Uterus (tissue), 4 donors: ENCODE data around the gene PRKAG2. TPM values are rescaled to one million over a fixed set of nuclear protein-coding genes. Genes with fewer than 3 reads are reported as not detected.

Experiments used
- DNase-seq, 2 donors: peaks; one replicate each; pipeline ENCODE4 v3.0.0-alpha.2; 2019 to 2020
- H3K27ac ChIP-seq, 2 donors: fragments of 200-600 bp; sonication (generic); 1 replicate in 1 of 2; 2 replicates in 1 of 2; pipeline ENCODE4 v1.5.1; 2016 to 2018
- H3K27me3 ChIP-seq, 2 donors: fragments of 200-600 bp; sonication (generic); one replicate each; pipeline ENCODE4 v1.5.1; 2018 to 2019; ENCODE audit warnings: control low read depth in 1 of 2
- H3K36me3 ChIP-seq, 2 donors: fragments of 200-600 bp; sonication (generic); one replicate each; pipeline ENCODE4 v1.5.1; 2019; ENCODE audit warnings: control low read depth in 1 of 2
- H3K4me1 ChIP-seq, 2 donors: fragments of 200-600 bp; sonication (generic); one replicate each; pipeline ENCODE4 v1.5.1; 2018 to 2019; ENCODE audit warnings: control low read depth in 1 of 2
- H3K4me3 ChIP-seq, 2 donors: fragments of 200-600 bp; sonication (generic); 1 replicate in 1 of 2; 2 replicates in 1 of 2; pipeline ENCODE4 v1.5.1; 2018 to 2019; ENCODE audit warnings: mild to moderate bottlenecking in 1 of 2
- H3K9me3 ChIP-seq, 2 donors: fragments of 200-600 bp; sonication (generic); one replicate each; pipeline ENCODE4 v1.5.1; 2019; ENCODE audit warnings: control low read depth in 1 of 2
- POLR2A ChIP-seq, 2 donors: fragments of 450-650 bp; IDR thresholded peaks; one replicate each; pipeline ENCODE4 v1.6.1; 2016; ENCODE audit warnings: antibody characterized with exemption in 2 of 2, mild to moderate bottlenecking in 1 of 2, moderate library complexity in 1 of 2
- intact Hi-C: fragments of 100-400 bp; cut with DNase I; formaldehyde crosslinking; loops from one replicate; pipeline ENCODE4 v1.15.1; 2023; ENCODE audit warnings: low total_unique reads
- total RNA-seq, 4 donors: library from RNA; depleted of rRNA in 3 of 4; stranded (reverse); fragments of >200 nt in 3 of 4; gene quantifications; one replicate each; pipeline versions ENCODE4 v1.1.0 to v1.2.4, GENCODE V29; 2014 to 2023
- TF ChIP-seq, protein P1 (sequence below), 4 experiments: fragments of 200-600 bp in 2 of 4; fragments of 450-650 bp in 2 of 4; sonication (generic) in 2 of 4; IDR thresholded peaks; one replicate each; pipeline ENCODE4 v1.5.1; 2016 to 2019; ENCODE audit warnings: antibody characterized with exemption in 4 of 4, mild to moderate bottlenecking in 2 of 4, moderate library complexity in 1 of 4
- donor health status: DM: yes; HTN: yes; CAD: no.

Gene PRKAG2
- total RNA-seq, 4 donors from 2014 or later, result 15.1 to 66.2 (median 33.6) TPM

DNA sequence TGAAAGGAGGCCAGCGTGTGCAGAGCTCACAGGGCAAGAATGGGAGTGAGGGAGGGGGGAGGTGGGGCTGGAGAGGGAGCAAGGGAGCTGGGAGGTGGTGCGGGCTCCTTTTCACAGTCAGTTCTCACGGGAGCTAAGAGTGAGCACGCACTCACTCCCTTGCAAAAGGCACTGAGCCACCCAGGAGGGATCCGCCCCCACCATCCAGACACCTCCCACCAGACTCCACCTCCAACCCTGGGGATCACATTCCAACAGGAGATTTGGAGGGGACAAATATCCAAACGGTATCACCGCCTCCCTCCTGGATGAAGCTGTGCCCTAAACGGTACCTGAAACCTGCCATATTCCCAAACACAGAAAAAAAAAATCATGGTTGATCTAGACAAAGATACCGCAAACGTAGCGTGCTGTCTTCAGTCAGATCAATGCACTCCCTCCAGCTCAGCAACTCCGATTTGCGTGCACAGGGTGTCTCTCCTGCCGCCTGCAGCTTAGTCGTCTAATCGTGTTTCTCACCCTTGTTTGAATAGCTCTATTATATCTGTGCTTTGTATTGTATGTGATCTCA, 20.3 kb upstream of the PRKAG2 start:
- no peak for TF ChIP-seq POLR2A (IDR thresholded peaks at IDR 0.05)
- TF ChIP-seq, protein P1, sequence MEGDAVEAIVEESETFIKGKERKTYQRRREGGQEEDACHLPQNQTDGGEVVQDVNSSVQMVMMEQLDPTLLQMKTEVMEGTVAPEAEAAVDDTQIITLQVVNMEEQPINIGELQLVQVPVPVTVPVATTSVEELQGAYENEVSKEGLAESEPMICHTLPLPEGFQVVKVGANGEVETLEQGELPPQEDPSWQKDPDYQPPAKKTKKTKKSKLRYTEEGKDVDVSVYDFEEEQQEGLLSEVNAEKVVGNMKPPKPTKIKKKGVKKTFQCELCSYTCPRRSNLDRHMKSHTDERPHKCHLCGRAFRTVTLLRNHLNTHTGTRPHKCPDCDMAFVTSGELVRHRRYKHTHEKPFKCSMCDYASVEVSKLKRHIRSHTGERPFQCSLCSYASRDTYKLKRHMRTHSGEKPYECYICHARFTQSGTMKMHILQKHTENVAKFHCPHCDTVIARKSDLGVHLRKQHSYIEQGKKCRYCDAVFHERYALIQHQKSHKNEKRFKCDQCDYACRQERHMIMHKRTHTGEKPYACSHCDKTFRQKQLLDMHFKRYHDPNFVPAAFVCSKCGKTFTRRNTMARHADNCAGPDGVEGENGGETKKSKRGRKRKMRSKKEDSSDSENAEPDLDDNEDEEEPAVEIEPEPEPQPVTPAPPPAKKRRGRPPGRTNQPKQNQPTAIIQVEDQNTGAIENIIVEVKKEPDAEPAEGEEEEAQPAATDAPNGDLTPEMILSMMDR (IDR thresholded peaks at IDR 0.05), result no peak

DNA sequence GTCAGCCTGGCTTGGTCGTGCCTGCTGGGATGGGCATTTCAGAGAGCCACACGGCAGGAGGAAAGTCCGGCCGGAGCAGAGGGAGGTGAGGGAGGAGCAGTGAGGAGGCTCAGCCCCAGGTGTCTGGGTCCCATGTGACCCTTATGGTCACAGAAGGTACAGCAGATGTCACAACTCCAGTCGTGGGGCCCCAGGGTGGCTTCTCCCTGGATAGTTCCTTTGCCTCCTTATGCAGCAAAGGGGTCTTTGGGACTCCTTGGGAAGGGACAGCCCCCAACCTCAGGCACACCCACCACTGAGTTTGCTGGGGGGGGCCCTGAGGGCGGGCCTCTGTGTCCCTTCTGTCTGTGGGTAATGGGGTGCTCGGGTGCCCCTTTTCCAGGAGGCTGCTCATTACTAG, 19.6 kb upstream of the PRKAG2 start:
- H3K4me3 ChIP-seq, result no peak overlapping the region
- H3K4me1 ChIP-seq, result no peaks in the 10 kb centered on the region
- H3K27ac ChIP-seq, result no peak overlapping the region
- no peaks in the 10 kb centered on the region for H3K27me3 ChIP-seq
- TF ChIP-seq POLR2A (IDR thresholded peaks at IDR 0.05), result no peak
- TF ChIP-seq, protein P1 (IDR thresholded peaks at IDR 0.05), result no peak
- no peak for DNase-seq
- H3K36me3 ChIP-seq, result no peaks in the 10 kb centered on the region
- intact Hi-C loops, result no loop called here
- H3K9me3 ChIP-seq, result no peaks in the 10 kb centered on the region

More for the DNA sequence above, 20.3 kb upstream of the PRKAG2 start:
- DNase-seq, result no peak
- no peak overlapping the region for H3K4me3 ChIP-seq
- no peaks in the 10 kb centered on the region for H3K9me3 ChIP-seq
- no peaks in the 10 kb centered on the region for H3K4me1 ChIP-seq
- no peaks in the 10 kb centered on the region for H3K36me3 ChIP-seq
- intact Hi-C loops, result no loop called here
- no peak overlapping the region for H3K27ac ChIP-seq
- H3K27me3 ChIP-seq, result no peaks in the 10 kb centered on the region

- H3K36me3 ChIP-seq, result no peaks in the 10 kb centered on the region
- H3K4me1 ChIP-seq, result no peaks in the 10 kb centered on the region
- H3K4me3 ChIP-seq, result no peak overlapping the region
- intact Hi-C loops, result no loop called here
- no peaks in the 10 kb centered on the region for H3K27me3 ChIP-seq
- no peaks in the 10 kb centered on the region for H3K9me3 ChIP-seq
- DNase-seq, result no peak
- no peak overlapping the region for H3K27ac ChIP-seq
- TF ChIP-seq POLR2A (IDR thresholded peaks at IDR 0.05), result no peak
- TF ChIP-seq, protein P1 (IDR thresholded peaks at IDR 0.05), result no peak
Observed at GRCh38 chr7:151896086-151896485, 19.2 kb upstream of the PRKAG2 start.

GRCh38 chr7:151895631-151896031, 18.7 kb upstream of the PRKAG2 start:
- intact Hi-C loops, result no loop called here
- Histone ChIP-seq H3K27me3 (no peaks in the 10 kb centered on the region), H3K4me3 (no peak overlapping the region), H3K27ac (no peak overlapping the region), H3K36me3 (no peaks in the 10 kb centered on the region), H3K9me3 (no peaks in the 10 kb centered on the region), H3K4me1 (no peaks in the 10 kb centered on the region)
- no peak for DNase-seq
- TF ChIP-seq POLR2A (IDR thresholded peaks at IDR 0.05), result no peak
- TF ChIP-seq, protein P1 (IDR thresholded peaks at IDR 0.05), result no peak

- no peak overlapping the region for H3K4me3 ChIP-seq
- H3K36me3 ChIP-seq, result no peaks in the 10 kb centered on the region
- intact Hi-C loops, result no loop called here
- no peaks in the 10 kb centered on the region for H3K4me1 ChIP-seq
- DNase-seq, result no peak
- no peaks in the 10 kb centered on the region for H3K9me3 ChIP-seq
- no peak overlapping the region for H3K27ac ChIP-seq
- no peak for TF ChIP-seq POLR2A (IDR thresholded peaks at IDR 0.05)
- TF ChIP-seq, protein P1 (IDR thresholded peaks at IDR 0.05), result no peak
- H3K27me3 ChIP-seq, result no peaks in the 10 kb centered on the region
Observed at GRCh38 chr7:151895008-151895630, 18.2 kb upstream of the PRKAG2 start.
